SK-N-SH treated with all-trans-retinoic acid at 6 μM for 48 hours (cell line): ENCODE data around the gene SPACA9.

Experiments
- ATAC-seq: fragments of 200-7000 bp; cut with Tn5 transposase; 3 replicates; pipeline ENCODE4 v1.9.1; 2020; ENCODE audit warnings: mild to moderate bottlenecking, moderate library complexity
- ARNTL ChIP-seq: fragments of 450-650 bp; formaldehyde crosslinking; IDR thresholded peaks from 2 replicates; pipeline ENCODE4 v1.5.0; 2020; ENCODE audit warnings: low read depth, mild to moderate bottlenecking, moderate library complexity, borderline replicate concordance
- CSDC2 ChIP-seq: fragments of 250-450 bp; sonication (Bioruptor Pico); IDR thresholded peaks from 2 replicates; pipeline ENCODE4 v1.5.0; 2020; ENCODE audit warnings: mild to moderate bottlenecking, moderate library complexity
- CSRNP3 ChIP-seq: fragments of 250-450 bp; sonication (Bioruptor Pico); IDR thresholded peaks from 2 replicates; pipeline ENCODE4 v1.5.1; 2021; ENCODE audit warnings: mild to moderate bottlenecking, moderate library complexity
- ESRRG ChIP-seq: fragments of 250-450 bp; sonication (Bioruptor Pico); IDR thresholded peaks from 2 replicates; pipeline ENCODE4 v1.6.1; 2021; ENCODE audit warnings: mild to moderate bottlenecking
- GLIS3 ChIP-seq: fragments of 250-450 bp; sonication (Bioruptor Pico); IDR thresholded peaks from 2 replicates; pipeline ENCODE4 v1.5.0; 2020; ENCODE audit warnings: mild to moderate bottlenecking, moderate library complexity
- OSR1 ChIP-seq: fragments of 250-450 bp; sonication (Bioruptor Pico); IDR thresholded peaks from 2 replicates; pipeline ENCODE4 v1.8.0; 2022; ENCODE audit warnings: moderate library complexity, mild to moderate bottlenecking, inconsistent platforms
- POU6F1 ChIP-seq: fragments of 250-450 bp; sonication (Bioruptor Pico); IDR thresholded peaks from 2 replicates; pipeline ENCODE4 v1.8.0; 2021; ENCODE audit warnings: low read depth, mild to moderate bottlenecking, moderate library complexity, borderline replicate concordance
- PPARA ChIP-seq: fragments of 250-450 bp; sonication (Bioruptor Pico); IDR thresholded peaks from 2 replicates; pipeline ENCODE4 v1.5.0; 2020; ENCODE audit warnings: mild to moderate bottlenecking, borderline replicate concordance
- RARB ChIP-seq: fragments of 250-450 bp; sonication (Bioruptor Pico); IDR thresholded peaks from 2 replicates; pipeline ENCODE4 v1.8.0; 2021; ENCODE audit warnings: mild to moderate bottlenecking, moderate library complexity
- SNAI2 ChIP-seq: fragments of 250-450 bp; sonication (Bioruptor Pico); IDR thresholded peaks from 2 replicates; pipeline ENCODE4 v1.5.0; 2020; ENCODE audit warnings: mild to moderate bottlenecking, moderate library complexity
- TCF4 ChIP-seq: fragments of 250-450 bp; sonication (Bioruptor Pico); IDR thresholded peaks from 2 replicates; pipeline ENCODE4 v1.8.0; 2021; ENCODE audit warnings: mild to moderate bottlenecking, moderate library complexity, borderline replicate concordance
- TOX ChIP-seq: fragments of 250-450 bp; sonication (Bioruptor Pico); IDR thresholded peaks from 2 replicates; pipeline ENCODE4 v1.8.0; 2021; ENCODE audit warnings: mild to moderate bottlenecking, moderate library complexity, borderline replicate concordance
- ZC3H10 ChIP-seq: fragments of 250-450 bp; sonication (Bioruptor Pico); IDR thresholded peaks from 2 replicates; pipeline ENCODE4 v1.5.1; 2021; ENCODE audit warnings: mild to moderate bottlenecking, moderate library complexity
- ZFP3 ChIP-seq: fragments of 250-450 bp; sonication (Bioruptor Pico); IDR thresholded peaks from 2 replicates; pipeline ENCODE4 v1.5.0; 2020; ENCODE audit warnings: mild to moderate bottlenecking, moderate library complexity
- ZFP30 ChIP-seq: fragments of 450-650 bp; formaldehyde crosslinking; IDR thresholded peaks from 2 replicates; pipeline ENCODE4 v1.5.0; 2022; ENCODE audit warnings: mild to moderate bottlenecking, moderate library complexity
- ZNF565 ChIP-seq: fragments of 450-650 bp; formaldehyde crosslinking; conservative IDR thresholded peaks from 2 replicates; pipeline ENCODE4 v1.5.0; 2020; ENCODE audit warnings: low read depth, mild to moderate bottlenecking, moderate library complexity
- ZNF70 ChIP-seq: fragments of 450-650 bp; formaldehyde crosslinking; IDR thresholded peaks from 2 replicates; pipeline ENCODE4 v1.5.0; 2020; ENCODE audit warnings: mild to moderate bottlenecking, moderate library complexity
- ZNF8 ChIP-seq: fragments of 450-650 bp; formaldehyde crosslinking; IDR thresholded peaks from 2 replicates; pipeline ENCODE4 v1.5.0; 2020; ENCODE audit warnings: mild to moderate bottlenecking, moderate library complexity
- TF ChIP-seq, protein P1 (sequence below): fragments of 250-450 bp; sonication (Bioruptor Pico); IDR thresholded peaks from 2 replicates; pipeline ENCODE4 v1.8.0; 2020; ENCODE audit warnings: mild to moderate bottlenecking, moderate library complexity, borderline replicate concordance
- TF ChIP-seq, protein P2 (sequence below): fragments of 250-450 bp; sonication (Bioruptor Pico); IDR thresholded peaks from 2 replicates; pipeline ENCODE4 v1.5.0; 2020; ENCODE audit warnings: mild to moderate bottlenecking, moderate library complexity
- TF ChIP-seq, protein P3 (sequence below): fragments of 250-450 bp; sonication (Bioruptor Pico); IDR thresholded peaks from 2 replicates; pipeline ENCODE4 v1.5.1; 2020; ENCODE audit warnings: low read depth, mild to moderate bottlenecking, moderate library complexity

Gene SPACA9

GRCh38 chr9:132877458-132877823 lies 1.3 kb upstream of the SPACA9 start:
- no peak for ATAC-seq

DNA sequence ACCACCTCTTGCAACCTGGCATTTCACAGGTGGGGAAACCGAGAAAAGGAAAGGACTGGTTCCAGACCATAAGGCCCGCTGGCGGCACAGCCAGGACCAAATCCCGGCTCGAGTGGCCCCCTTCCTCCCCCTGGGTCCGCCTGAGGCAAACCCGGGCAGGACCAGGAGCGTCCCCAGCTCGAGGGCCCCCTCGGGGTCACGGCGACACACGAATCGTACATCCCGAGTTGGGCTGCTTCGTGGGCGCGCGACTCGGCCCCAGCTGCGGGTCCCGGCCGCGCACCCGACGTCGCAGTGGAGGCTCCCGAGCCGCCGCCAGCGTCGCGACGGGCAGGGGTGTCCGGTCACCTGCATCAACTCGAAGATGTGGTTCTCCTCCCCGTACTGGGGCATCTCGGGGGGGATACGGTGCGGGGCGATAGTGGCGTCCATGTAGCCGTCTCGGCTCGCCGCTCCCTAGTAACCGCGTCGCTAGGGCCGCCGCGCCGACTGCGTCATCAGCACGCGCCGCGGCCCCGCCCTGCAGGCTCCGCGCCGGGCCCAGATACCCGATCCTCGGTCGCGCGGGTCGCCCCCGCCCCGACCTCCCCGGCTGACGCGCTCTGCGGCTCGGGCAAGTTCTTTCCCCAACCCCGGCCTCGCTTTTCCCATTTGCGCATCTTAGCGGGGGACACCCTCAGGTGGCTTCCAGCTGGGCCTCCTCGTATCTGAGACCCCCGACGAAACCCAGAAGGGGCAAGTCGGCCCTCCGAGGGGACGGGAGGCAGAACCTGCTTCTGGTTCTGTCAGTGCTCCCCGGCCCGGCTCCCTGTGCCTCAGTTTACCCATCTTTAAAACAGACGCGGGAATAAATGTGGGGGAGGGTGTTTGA lies 639 bp upstream of the SPACA9 start, which contains the start of gene AK8:
AK8 (minus strand) TSS at position 461 of the 871 bp plus-strand sequence; CDS start at position 432, 29 bp downstream.
- peak; percentile 88 for ATAC-seq
- TF ChIP-seq TCF4 (CRISPR knock-in tag): no peak
- TF ChIP-seq, protein P1, sequence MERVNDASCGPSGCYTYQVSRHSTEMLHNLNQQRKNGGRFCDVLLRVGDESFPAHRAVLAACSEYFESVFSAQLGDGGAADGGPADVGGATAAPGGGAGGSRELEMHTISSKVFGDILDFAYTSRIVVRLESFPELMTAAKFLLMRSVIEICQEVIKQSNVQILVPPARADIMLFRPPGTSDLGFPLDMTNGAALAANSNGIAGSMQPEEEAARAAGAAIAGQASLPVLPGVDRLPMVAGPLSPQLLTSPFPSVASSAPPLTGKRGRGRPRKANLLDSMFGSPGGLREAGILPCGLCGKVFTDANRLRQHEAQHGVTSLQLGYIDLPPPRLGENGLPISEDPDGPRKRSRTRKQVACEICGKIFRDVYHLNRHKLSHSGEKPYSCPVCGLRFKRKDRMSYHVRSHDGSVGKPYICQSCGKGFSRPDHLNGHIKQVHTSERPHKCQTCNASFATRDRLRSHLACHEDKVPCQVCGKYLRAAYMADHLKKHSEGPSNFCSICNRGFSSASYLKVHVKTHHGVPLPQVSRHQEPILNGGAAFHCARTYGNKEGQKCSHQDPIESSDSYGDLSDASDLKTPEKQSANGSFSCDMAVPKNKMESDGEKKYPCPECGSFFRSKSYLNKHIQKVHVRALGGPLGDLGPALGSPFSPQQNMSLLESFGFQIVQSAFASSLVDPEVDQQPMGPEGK (CRISPR knock-in tag): 0 out of 2 replicates have a peak, but pooled peaks have one; percentile 26

More at GRCh38 chr9:132877458-132877823, 1.3 kb upstream of the SPACA9 start:
- TF ChIP-seq, protein P2, sequence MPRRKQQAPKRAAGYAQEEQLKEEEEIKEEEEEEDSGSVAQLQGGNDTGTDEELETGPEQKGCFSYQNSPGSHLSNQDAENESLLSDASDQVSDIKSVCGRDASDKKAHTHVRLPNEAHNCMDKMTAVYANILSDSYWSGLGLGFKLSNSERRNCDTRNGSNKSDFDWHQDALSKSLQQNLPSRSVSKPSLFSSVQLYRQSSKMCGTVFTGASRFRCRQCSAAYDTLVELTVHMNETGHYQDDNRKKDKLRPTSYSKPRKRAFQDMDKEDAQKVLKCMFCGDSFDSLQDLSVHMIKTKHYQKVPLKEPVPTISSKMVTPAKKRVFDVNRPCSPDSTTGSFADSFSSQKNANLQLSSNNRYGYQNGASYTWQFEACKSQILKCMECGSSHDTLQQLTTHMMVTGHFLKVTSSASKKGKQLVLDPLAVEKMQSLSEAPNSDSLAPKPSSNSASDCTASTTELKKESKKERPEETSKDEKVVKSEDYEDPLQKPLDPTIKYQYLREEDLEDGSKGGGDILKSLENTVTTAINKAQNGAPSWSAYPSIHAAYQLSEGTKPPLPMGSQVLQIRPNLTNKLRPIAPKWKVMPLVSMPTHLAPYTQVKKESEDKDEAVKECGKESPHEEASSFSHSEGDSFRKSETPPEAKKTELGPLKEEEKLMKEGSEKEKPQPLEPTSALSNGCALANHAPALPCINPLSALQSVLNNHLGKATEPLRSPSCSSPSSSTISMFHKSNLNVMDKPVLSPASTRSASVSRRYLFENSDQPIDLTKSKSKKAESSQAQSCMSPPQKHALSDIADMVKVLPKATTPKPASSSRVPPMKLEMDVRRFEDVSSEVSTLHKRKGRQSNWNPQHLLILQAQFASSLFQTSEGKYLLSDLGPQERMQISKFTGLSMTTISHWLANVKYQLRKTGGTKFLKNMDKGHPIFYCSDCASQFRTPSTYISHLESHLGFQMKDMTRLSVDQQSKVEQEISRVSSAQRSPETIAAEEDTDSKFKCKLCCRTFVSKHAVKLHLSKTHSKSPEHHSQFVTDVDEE: no peak
- no peak for TF ChIP-seq CSDC2 (CRISPR knock-in tag)
- TF ChIP-seq ZC3H10 (CRISPR knock-in tag): no peak
- TF ChIP-seq POU6F1 (CRISPR knock-in tag): no peak
- no peak for TF ChIP-seq OSR1 (CRISPR knock-in tag)
- no peak for TF ChIP-seq ZNF70 (CRISPR knock-in tag)
- no peak for TF ChIP-seq CSRNP3 (CRISPR knock-in tag)
- TF ChIP-seq RARB: no peak
- TF ChIP-seq SNAI2 (CRISPR knock-in tag): no peak
- TF ChIP-seq, protein P3, sequence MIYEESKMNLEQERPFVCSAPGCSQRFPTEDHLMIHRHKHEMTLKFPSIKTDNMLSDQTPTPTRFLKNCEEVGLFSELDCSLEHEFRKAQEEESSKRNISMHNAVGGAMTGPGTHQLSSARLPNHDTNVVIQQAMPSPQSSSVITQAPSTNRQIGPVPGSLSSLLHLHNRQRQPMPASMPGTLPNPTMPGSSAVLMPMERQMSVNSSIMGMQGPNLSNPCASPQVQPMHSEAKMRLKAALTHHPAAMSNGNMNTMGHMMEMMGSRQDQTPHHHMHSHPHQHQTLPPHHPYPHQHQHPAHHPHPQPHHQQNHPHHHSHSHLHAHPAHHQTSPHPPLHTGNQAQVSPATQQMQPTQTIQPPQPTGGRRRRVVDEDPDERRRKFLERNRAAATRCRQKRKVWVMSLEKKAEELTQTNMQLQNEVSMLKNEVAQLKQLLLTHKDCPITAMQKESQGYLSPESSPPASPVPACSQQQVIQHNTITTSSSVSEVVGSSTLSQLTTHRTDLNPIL (CRISPR knock-in tag): no peak
- TF ChIP-seq ZNF565 (CRISPR knock-in tag): no peak
- no peak for TF ChIP-seq GLIS3 (CRISPR knock-in tag)
- no peak for TF ChIP-seq ESRRG (CRISPR knock-in tag)
- TF ChIP-seq ARNTL (CRISPR knock-in tag): no peak
- no peak for TF ChIP-seq ZNF8 (CRISPR knock-in tag)

DNA sequence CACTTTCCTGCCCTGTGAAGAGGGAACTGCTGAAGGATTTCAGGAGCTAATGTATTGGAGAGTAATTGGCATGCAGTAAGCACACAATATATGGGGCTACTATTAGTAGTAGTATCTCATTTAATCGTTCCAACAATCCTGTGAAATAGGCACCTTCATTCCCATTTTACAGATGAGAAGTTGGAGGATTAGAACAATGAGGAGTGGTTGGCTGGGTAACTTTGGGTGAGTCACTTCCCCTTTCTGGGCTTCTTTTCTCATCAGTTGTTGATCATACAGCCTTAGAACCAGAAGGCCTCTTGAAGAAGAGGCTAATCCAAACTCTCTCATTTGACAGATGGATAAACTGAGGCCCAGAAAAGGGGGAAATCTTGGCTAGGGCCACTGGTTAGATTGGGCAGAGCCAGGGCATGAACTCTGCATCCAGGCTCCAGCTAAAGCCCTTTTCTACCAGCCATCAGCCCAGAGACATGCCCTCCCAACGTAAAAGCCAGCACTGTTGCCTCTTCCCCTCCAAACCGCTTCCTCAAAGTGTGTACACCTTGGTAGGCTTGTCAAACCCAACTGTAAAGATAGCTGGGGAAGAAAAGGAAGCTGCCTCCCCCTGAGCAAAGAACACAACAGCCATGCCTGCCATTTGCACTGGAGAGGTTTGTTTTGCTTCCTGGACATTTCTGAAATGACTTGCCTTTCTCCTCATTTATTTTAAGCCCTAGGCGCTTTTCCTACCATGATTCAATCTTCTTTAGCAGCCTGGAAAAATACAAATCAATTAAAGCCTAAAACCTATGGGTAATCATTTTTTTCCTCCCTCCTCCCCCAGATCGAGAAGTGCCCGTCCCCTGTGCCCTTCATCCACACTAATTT lies 992 bp downstream of the SPACA9 start:
- ATAC-seq: no peak
- TF ChIP-seq PPARA (CRISPR knock-in tag) (no peak), POU6F1 (CRISPR knock-in tag) (no peak), CSRNP3 (CRISPR knock-in tag) (no peak), SNAI2 (CRISPR knock-in tag) (no peak), TCF4 (CRISPR knock-in tag) (no peak), CSDC2 (CRISPR knock-in tag) (no peak), OSR1 (CRISPR knock-in tag) (no peak), RARB (no peak), ZNF565 (CRISPR knock-in tag) (no peak), ZFP30 (CRISPR knock-in tag) (no peak), ZFP3 (CRISPR knock-in tag) (no peak), ZNF8 (CRISPR knock-in tag) (no peak), ZC3H10 (CRISPR knock-in tag) (no peak), TOX (CRISPR knock-in tag) (no peak), ZNF70 (CRISPR knock-in tag) (no peak)
